ENCODE results near the gene ZNF761. TPM values are rescaled to one million over a fixed set of nuclear protein-coding genes. Genes with fewer than 3 reads are reported as not detected.
A peak's percentile ranks its signal among the peaks of the same experiment; 100 is the strongest.

Gene ZNF761
- total RNA-seq, 1 experiment from 2014 or later = 32.7 TPM

DNA sequence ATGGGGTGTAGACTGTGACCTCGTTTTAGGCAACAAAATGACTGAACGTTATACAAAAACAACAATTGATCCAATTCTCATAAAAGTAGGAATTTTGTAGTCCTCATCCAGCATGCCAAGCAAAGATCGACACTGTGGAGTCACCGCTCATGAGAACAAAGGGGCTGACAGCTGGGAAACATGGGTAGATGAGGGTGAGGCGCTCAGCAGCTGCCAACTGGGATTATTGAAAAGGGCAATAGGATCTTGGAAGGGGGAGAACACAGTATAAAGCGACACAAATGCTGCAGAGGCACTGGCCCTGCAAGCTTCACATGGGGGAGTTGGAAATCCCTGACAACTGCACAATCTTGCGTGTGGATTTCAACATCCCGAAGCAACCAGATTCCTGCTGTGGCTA is 42.2 kb upstream of the ZNF761 start:
- Histone ChIP-seq H2BK12ac (ENCODE audit: insufficient read length, low read depth, low read length) (no peak overlapping the region), H2AK5ac (ENCODE audit: insufficient read length, low read length) (no peak overlapping the region), H3K23me2 (ENCODE audit: insufficient read length, low read depth, low read length, poor library complexity, severe bottlenecking) (peaks cover 3% of the 10 kb centered on the region), H2BK120ac (ENCODE audit: low read depth, low read length, poor library complexity, severe bottlenecking) (no peak overlapping the region), H3K56ac (ENCODE audit: insufficient read length, low read depth, low read length) (no peak overlapping the region), H2BK20ac (ENCODE audit: low read depth, low read length, poor library complexity, severe bottlenecking) (no peak overlapping the region), H4K5ac (ENCODE audit: insufficient read length, low read depth, low read length) (no peak overlapping the region), H3K14ac (ENCODE audit: insufficient read depth, low read length) (no peak overlapping the region), H3K79me1 (ENCODE audit: insufficient read depth, low read depth, low read length, poor library complexity, severe bottlenecking) (no peaks in the 10 kb centered on the region), H3K79me2 (ENCODE audit: insufficient read depth, low read length) (no peaks in the 10 kb centered on the region), H4K8ac (replicated peaks; ENCODE audit: insufficient read length, low read depth, low read length) (no peak overlapping the region), H4K91ac (ENCODE audit: insufficient read length, low read depth, low read length) (no peak overlapping the region), H2AFZ (ENCODE audit: low read length) (no peak overlapping the region), H2BK15ac (ENCODE audit: low read depth, low read length) (no peak overlapping the region), H3K27me3 (ENCODE audit: insufficient read depth, low read length) (no peaks in the 10 kb centered on the region), H3K9ac (ENCODE audit: extremely low read depth, insufficient read length, low read length) (no peak overlapping the region), H3T11ph (ENCODE audit: low read length) (no peak overlapping the region), H3K27ac (ENCODE audit: insufficient read length, low read depth, low read length) (no peak overlapping the region), H2BK5ac (ENCODE audit: insufficient read length, low read length) (no peak overlapping the region), H3K4me1 (ENCODE audit: insufficient read depth, low read length) (peaks cover 3% of the 10 kb centered on the region; the same call in 1 of the 2 replicates), H3K9me3 (ENCODE audit: control insufficient read depth, low read depth, low read length) (no peaks in the 10 kb centered on the region), H3K18ac (ENCODE audit: insufficient read length, low read depth, low read length) (no peak overlapping the region), H3K4ac (ENCODE audit: low read depth, low read length) (no peak overlapping the region), H4K20me1 (ENCODE audit: control insufficient read depth, insufficient read depth, insufficient read length) (no peaks in the 10 kb centered on the region), H3K4me2 (ENCODE audit: insufficient read depth, insufficient read length, low read length) (no peak overlapping the region), H3K23ac (ENCODE audit: insufficient read length, low read depth, low read length) (no peak overlapping the region)
- no CpG with 5 or more reads among the region's 8 CpGs for WGBS (ENCODE audit: extremely low coverage, insufficient read length, low lambda C conversion rate)
- H3K36me3 Mint-ChIP-seq (ENCODE audit: insufficient read depth in 1 of 3, low read depth in 3 of 3) = peaks cover 27 to 32% (median 29%) of the 10 kb centered on the region in 3 experiments
- H3K9me3 Mint-ChIP-seq = peaks cover 15 to 23% of the 10 kb centered on the region in 2 experiments
- TF ChIP-seq, protein P1, sequence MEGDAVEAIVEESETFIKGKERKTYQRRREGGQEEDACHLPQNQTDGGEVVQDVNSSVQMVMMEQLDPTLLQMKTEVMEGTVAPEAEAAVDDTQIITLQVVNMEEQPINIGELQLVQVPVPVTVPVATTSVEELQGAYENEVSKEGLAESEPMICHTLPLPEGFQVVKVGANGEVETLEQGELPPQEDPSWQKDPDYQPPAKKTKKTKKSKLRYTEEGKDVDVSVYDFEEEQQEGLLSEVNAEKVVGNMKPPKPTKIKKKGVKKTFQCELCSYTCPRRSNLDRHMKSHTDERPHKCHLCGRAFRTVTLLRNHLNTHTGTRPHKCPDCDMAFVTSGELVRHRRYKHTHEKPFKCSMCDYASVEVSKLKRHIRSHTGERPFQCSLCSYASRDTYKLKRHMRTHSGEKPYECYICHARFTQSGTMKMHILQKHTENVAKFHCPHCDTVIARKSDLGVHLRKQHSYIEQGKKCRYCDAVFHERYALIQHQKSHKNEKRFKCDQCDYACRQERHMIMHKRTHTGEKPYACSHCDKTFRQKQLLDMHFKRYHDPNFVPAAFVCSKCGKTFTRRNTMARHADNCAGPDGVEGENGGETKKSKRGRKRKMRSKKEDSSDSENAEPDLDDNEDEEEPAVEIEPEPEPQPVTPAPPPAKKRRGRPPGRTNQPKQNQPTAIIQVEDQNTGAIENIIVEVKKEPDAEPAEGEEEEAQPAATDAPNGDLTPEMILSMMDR (conservative IDR thresholded peaks at IDR 0.05) = no peak
- no peak for DNase-seq
- H3K27ac Mint-ChIP-seq = peak overlapping the region in 2 of 3 experiments; percentile 3 to 4; a peak in 2 of 7 replicates
- H3K27me3 Mint-ChIP-seq (ENCODE audit: low read depth) = no peaks in the 10 kb centered on the region
- peak overlapping the region in 1 of 2 experiments; percentile 36; a peak in 2 of 5 replicates for H3K4me3 Mint-ChIP-seq
- H3K4me1 Mint-ChIP-seq = peaks cover 17 to 20% of the 10 kb centered on the region in 2 experiments

All from H9 (cell line).